Breast epithelium (tissue), 4 donors: ENCODE data around the gene CYB561. TPM values are rescaled to one million over a fixed set of nuclear protein-coding genes. Genes with fewer than 3 reads are reported as not detected.

Source experiments
- DNase-seq, 2 donors: peaks; one replicate each; pipeline ENCODE4 v3.0.0-alpha.2; 2019; ENCODE audit warnings: low spot score in 2 of 2
- H3K27ac ChIP-seq, 2 donors: fragments of 200-600 bp; sonication (generic) in 1 of 2; one replicate each; pipeline ENCODE4 v1.5.1; 2016 to 2019; ENCODE audit warnings: mild to moderate bottlenecking in 1 of 2
- H3K27me3 ChIP-seq, 2 donors: fragments of 200-600 bp; sonication (generic) in 1 of 2; one replicate each; pipeline versions ENCODE4 v1.5.1 to v1.6.0; 2017 to 2019; ENCODE audit warnings: control low read depth in 1 of 2, mild to moderate bottlenecking in 1 of 2
- H3K36me3 ChIP-seq: fragments of 200-600 bp; one replicate; pipeline ENCODE4 v1.5.1; 2019
- H3K4me1 ChIP-seq, 2 donors: fragments of 200-600 bp; sonication (generic); one replicate each; pipeline ENCODE4 v1.5.1; 2016 to 2019; ENCODE audit warnings: control low read depth in 1 of 2
- H3K4me3 ChIP-seq, 3 donors: fragments of 200-600 bp; sonication (generic); 1 replicate in 2 of 3; 2 replicates in 1 of 3; pipeline ENCODE4 v1.5.1; 2016 to 2019; ENCODE audit warnings: mild to moderate bottlenecking in 3 of 3, moderate library complexity in 2 of 3
- H3K9me3 ChIP-seq, 2 donors: fragments of 200-600 bp; sonication (generic) in 1 of 2; one replicate each; pipeline ENCODE4 v1.5.1; 2016 to 2019; ENCODE audit warnings: control low read depth in 1 of 2
- CTCF ChIP-seq, 3 donors: fragments of 450-650 bp; IDR thresholded peaks; one replicate each; pipeline ENCODE4 v1.5.1; 2016 to 2017; ENCODE audit warnings: antibody characterized with exemption in 3 of 3, mild to moderate bottlenecking in 3 of 3, moderate library complexity in 3 of 3
- POLR2A ChIP-seq: fragments of 450-650 bp; IDR thresholded peaks from one replicate; pipeline ENCODE4 v1.6.1; 2016; ENCODE audit warnings: antibody characterized with exemption, mild to moderate bottlenecking, moderate library complexity
- POLR2AphosphoS5 ChIP-seq, 3 donors: sonication (generic); formaldehyde crosslinking; IDR thresholded peaks; one replicate each; pipeline ENCODE4 v1.6.1; 2017; ENCODE audit warnings: antibody characterized with exemption in 3 of 3
- intact Hi-C: fragments of 100-400 bp; cut with DNase I; formaldehyde crosslinking; loops from one replicate; pipeline ENCODE4 v1.15.1; 2023; ENCODE audit warnings: low total_unique reads
- total RNA-seq, 3 donors: library from RNA; depleted of rRNA; stranded (reverse); fragments of >200 nt; gene quantifications; one replicate each; pipeline ENCODE4 v1.1.0, GENCODE V29; 2016

Gene CYB561
- total RNA-seq, 3 donors from 2014 or later, result 14.6 to 52.4 (median 43.3) TPM

DNA sequence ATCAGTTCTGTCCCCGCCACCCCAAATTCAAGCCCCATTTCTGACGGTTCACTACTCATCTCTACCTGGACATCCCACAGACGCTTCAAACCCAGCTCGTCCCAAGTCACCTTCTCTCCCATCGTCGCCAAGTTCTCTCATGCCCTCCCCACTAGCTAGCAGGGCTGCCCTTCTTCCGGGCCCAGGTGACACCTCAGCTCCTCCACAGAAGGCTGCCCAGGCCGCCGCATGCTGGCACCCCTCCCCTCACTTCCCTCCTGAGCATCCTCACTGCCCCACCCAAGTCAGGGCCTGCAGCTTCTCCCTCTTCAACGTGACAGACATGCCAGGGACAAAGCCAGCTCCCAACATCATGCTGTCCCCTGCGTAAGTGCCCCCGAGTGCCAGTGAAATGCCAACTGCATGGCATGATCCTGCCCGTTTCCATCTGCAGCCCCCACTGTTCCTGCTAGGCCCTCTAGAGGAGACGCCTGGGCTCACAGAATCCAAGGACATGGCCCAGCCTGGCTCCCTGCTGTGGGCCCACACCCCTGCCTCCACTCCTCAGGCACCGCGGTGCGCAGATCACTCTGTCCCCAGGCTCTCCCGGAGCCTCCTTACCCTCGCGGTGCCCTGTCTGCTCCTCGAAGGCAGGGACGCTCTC, 5.9 kb downstream of the CYB561 start:
- Histone ChIP-seq H3K36me3 (no peaks in the 10 kb centered on the region), H3K4me1 (peaks cover 15 to 36% of the 10 kb centered on the region in 2 donors), H3K27me3 (no peaks in the 10 kb centered on the region), H3K9me3 (no peaks in the 10 kb centered on the region), H3K4me3 (peak overlapping the region in 1 of 3 donors; percentile 30), H3K27ac (peak overlapping the region; percentile 62 to 72)
- no peak for TF ChIP-seq POLR2A
- TF ChIP-seq CTCF (IDR thresholded peaks at IDR 0.05), result no peak
- no peak for TF ChIP-seq POLR2AphosphoS5 (IDR thresholded peaks at IDR 0.05)
- intact Hi-C loops, result no loop called here
- no peak for DNase-seq

GRCh38 chr17:63439687-63440086, 6.4 kb downstream of the CYB561 start:
- Histone ChIP-seq H3K4me3 (peak overlapping the region in 1 of 3 donors; percentile 30), H3K9me3 (no peaks in the 10 kb centered on the region), H3K4me1 (peaks cover 18 to 37% of the 10 kb centered on the region in 2 donors), H3K27me3 (no peaks in the 10 kb centered on the region), H3K36me3 (no peaks in the 10 kb centered on the region), H3K27ac (peak overlapping the region; percentile 62 to 72)
- TF ChIP-seq POLR2AphosphoS5 (IDR thresholded peaks at IDR 0.05) (no peak), CTCF (IDR thresholded peaks at IDR 0.05) (no peak), POLR2A (no peak)
- DNase-seq, result no peak
- intact Hi-C loops, result no loop called here

- intact Hi-C loops, result no loop called here
- no peak for TF ChIP-seq POLR2AphosphoS5 (IDR thresholded peaks at IDR 0.05)
- no peak for TF ChIP-seq POLR2A
- no peak for TF ChIP-seq CTCF (IDR thresholded peaks at IDR 0.05)
- Histone ChIP-seq H3K9me3 (no peaks in the 10 kb centered on the region), H3K36me3 (no peaks in the 10 kb centered on the region), H3K27me3 (no peaks in the 10 kb centered on the region), H3K4me1 (peaks cover 18 to 36% of the 10 kb centered on the region in 2 donors), H3K27ac (peak overlapping the region; percentile 62 to 85), H3K4me3 (peak overlapping the region in 1 of 3 donors; percentile 29)
- no peak for DNase-seq
Observed at GRCh38 chr17:63438092-63439051, 7.7 kb downstream of the CYB561 start.

DNA sequence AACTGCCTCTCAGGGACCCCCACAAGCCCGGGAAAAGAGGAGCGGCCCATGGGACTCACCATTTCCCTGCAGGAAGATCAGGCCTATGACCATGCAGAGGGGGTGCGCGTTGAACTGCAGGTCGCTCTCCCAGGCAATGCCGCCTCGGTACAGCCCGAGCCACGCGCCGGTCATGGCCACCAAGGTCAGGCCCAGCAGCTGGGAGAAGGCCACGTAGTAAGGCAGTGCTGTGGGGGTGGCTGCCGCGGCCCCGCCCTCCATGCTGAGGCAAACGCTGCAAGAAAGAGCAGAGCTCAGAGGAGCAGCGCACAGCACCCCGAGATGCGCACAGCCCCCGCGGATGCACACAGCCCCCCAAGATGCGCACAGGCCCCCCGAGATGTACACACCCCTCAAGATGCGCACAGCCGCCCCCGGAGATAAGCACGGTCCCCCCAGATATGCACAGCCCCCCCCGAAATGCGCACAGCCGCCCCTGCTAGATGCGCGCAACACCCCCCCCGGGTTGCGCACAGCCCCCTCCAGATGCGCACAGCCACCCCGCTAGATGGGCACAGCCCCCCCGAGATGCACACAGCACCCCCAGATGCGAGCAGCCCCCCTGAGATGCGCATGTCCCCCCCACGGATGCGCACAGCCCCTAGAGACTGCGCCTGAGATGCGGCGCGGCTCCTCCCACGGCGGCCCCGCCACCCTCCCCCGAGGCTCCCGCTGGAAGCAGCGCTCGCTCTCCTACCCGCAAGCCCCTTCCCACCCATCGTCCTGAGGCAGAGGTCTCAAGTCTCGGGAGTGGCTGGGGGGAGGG, 8.6 kb downstream of the CYB561 start:
- no peaks in the 10 kb centered on the region for H3K36me3 ChIP-seq
- H3K9me3 ChIP-seq, result no peaks in the 10 kb centered on the region
- peak overlapping the region in 2 of 3 donors; percentile 29 to 40 for H3K4me3 ChIP-seq
- intact Hi-C loops, result no loop called here
- H3K27me3 ChIP-seq, result no peaks in the 10 kb centered on the region
- DNase-seq, result no peak
- H3K27ac ChIP-seq, result peak overlapping the region; percentile 78 to 85
- TF ChIP-seq POLR2A, result no peak
- no peak for TF ChIP-seq POLR2AphosphoS5 (IDR thresholded peaks at IDR 0.05)
- no peak for TF ChIP-seq CTCF (IDR thresholded peaks at IDR 0.05)
- H3K4me1 ChIP-seq, result peaks cover 18 to 36% of the 10 kb centered on the region in 2 donors
